GM19324 (cell line): ENCODE results near the gene PAGE2B.
"Not testable (repeated sequence)": the region's sequence is repeated elsewhere in the genome, so short reads cannot be mapped to it uniquely, and the experiment has no call there.

ENCODE experiments used
- ATAC-seq: cut with Tn5 transposase; IDR thresholded peaks from one replicate; pipeline ENCODE4 v1.9.1; 2021; ENCODE audit warnings: mild to moderate bottlenecking, moderate library complexity; ENCODE audit not compliant: unreplicated experiment, low FRiP score

Gene PAGE2B

GRCh38 chrX:55074851-55075467, at the start of gene PAGE2B:
Gene PAGE2B, plus strand, starts transcription at chrX:55075030. Its CDS starts 1,012 bp downstream, at chrX:55076042.
- ATAC-seq, result no peak

- ATAC-seq, result no peak
These were observed 48.7 kb upstream of the PAGE2B start for GRCh38 chrX:55026143-55026542.

GRCh38 chrX:55026840-55027239, 48.0 kb upstream of the PAGE2B start:
- no peak for ATAC-seq

GRCh38 chrX:55028040-55028439, 46.8 kb upstream of the PAGE2B start:
- ATAC-seq, result no peak

- no peak for ATAC-seq
These were observed 46.2 kb upstream of the PAGE2B start for GRCh38 chrX:55028611-55029010.

- no peak for ATAC-seq
These were observed 45.5 kb upstream of the PAGE2B start for GRCh38 chrX:55029291-55029690.

GRCh38 chrX:55030271-55031205, 44.3 kb upstream of the PAGE2B start, which contains the start of gene ALAS2:
Gene ALAS2, minus strand, starts transcription at chrX:55030977. Its CDS starts 4,977 bp downstream, at chrX:55026000.
- ATAC-seq, result no peak

GRCh38 chrX:55033429-55033828, 41.4 kb upstream of the PAGE2B start:
- ATAC-seq, result no peak

- no peak for ATAC-seq
These were observed 35.4 kb upstream of the PAGE2B start for GRCh38 chrX:55039471-55039870.

GRCh38 chrX:55041514-55041913, 33.3 kb upstream of the PAGE2B start:
- no peak for ATAC-seq

GRCh38 chrX:55050599-55050998, 24.2 kb upstream of the PAGE2B start:
- not testable (repeated sequence) for ATAC-seq

GRCh38 chrX:55056820-55057674, 17.8 kb upstream of the PAGE2B start:
- ATAC-seq, result no peak

- peak; percentile 53 for ATAC-seq
These were observed 17.1 kb upstream of the PAGE2B start for GRCh38 chrX:55057675-55058249.

GRCh38 chrX:55067180-55067579, 7.7 kb upstream of the PAGE2B start:
- ATAC-seq, result not testable (repeated sequence)

- no peak for ATAC-seq
These were observed 2.5 kb upstream of the PAGE2B start for GRCh38 chrX:55072286-55072685.

GRCh38 chrX:55088795-55089489, 14.1 kb downstream of the PAGE2B start, which contains the start of gene PAGE2:
Gene PAGE2, plus strand, starts transcription at chrX:55089018. Its CDS starts 1,003 bp downstream, at chrX:55090021.
- ATAC-seq, result no peak

GRCh38 chrX:55098691-55099090, 23.9 kb downstream of the PAGE2B start:
- ATAC-seq, result no peak

GRCh38 chrX:55099162-55099561, 24.3 kb downstream of the PAGE2B start:
- no peak for ATAC-seq

- ATAC-seq, result no peak
These were observed 27.9 kb downstream of the PAGE2B start for GRCh38 chrX:55102754-55103153.

GRCh38 chrX:55107262-55107661, 32.4 kb downstream of the PAGE2B start:
- ATAC-seq, result no peak
